Tibial artery (tissue), 4 donors: Measurements from ENCODE around the gene TNFAIP3.

Experiments
- DNase-seq, 2 donors: peaks; one replicate each; pipeline ENCODE4 v3.0.0-alpha.2; 2019
- H3K27ac ChIP-seq, 2 donors: fragments of 200-600 bp; sonication (generic) in 1 of 2; 1 replicate in 1 of 2; 2 replicates in 1 of 2; pipeline ENCODE4 v1.5.1; 2018 to 2019; ENCODE audit warnings: mild to moderate bottlenecking in 1 of 2
- H3K27me3 ChIP-seq, 2 donors: fragments of 200-600 bp; sonication (generic) in 1 of 2; one replicate each; pipeline versions ENCODE4 v1.5.1 to v1.6.0; 2016 to 2019
- H3K36me3 ChIP-seq, 3 donors: fragments of 200-600 bp; sonication (generic) in 2 of 3; one replicate each; pipeline ENCODE4 v1.5.1; 2016 to 2019; ENCODE audit warnings: mild to moderate bottlenecking in 2 of 3
- H3K4me1 ChIP-seq, 4 donors: fragments of 200-600 bp; sonication (generic) in 2 of 4; 1 replicate in 3 of 4; 2 replicates in 1 of 4; pipeline ENCODE4 v1.5.1; 2016 to 2019
- H3K4me3 ChIP-seq, 2 donors: fragments of 200-600 bp; sonication (generic) in 1 of 2; 1 replicate in 1 of 2; 2 replicates in 1 of 2; pipeline ENCODE4 v1.5.1; 2018 to 2019; ENCODE audit warnings: mild to moderate bottlenecking in 2 of 2
- H3K9me3 ChIP-seq, 3 donors: fragments of 200-600 bp; sonication (generic) in 1 of 3; one replicate each; pipeline ENCODE4 v1.5.1; 2016 to 2019
- intact Hi-C: fragments of 100-400 bp; cut with DNase I; formaldehyde crosslinking; loops from one replicate; pipeline ENCODE4 v1.15.0; 2023; ENCODE audit warnings: low total_unique reads
- TF ChIP-seq, protein P1 (sequence below), 2 experiments: fragments of 200-600 bp in 1 of 2; fragments of 450-650 bp in 1 of 2; IDR thresholded peaks; one replicate each; pipeline ENCODE4 v1.5.1; 2017 to 2019; ENCODE audit warnings: antibody characterized with exemption in 2 of 2, mild to moderate bottlenecking in 1 of 2, moderate library complexity in 1 of 2

The TNFAIP3 gene

DNA sequence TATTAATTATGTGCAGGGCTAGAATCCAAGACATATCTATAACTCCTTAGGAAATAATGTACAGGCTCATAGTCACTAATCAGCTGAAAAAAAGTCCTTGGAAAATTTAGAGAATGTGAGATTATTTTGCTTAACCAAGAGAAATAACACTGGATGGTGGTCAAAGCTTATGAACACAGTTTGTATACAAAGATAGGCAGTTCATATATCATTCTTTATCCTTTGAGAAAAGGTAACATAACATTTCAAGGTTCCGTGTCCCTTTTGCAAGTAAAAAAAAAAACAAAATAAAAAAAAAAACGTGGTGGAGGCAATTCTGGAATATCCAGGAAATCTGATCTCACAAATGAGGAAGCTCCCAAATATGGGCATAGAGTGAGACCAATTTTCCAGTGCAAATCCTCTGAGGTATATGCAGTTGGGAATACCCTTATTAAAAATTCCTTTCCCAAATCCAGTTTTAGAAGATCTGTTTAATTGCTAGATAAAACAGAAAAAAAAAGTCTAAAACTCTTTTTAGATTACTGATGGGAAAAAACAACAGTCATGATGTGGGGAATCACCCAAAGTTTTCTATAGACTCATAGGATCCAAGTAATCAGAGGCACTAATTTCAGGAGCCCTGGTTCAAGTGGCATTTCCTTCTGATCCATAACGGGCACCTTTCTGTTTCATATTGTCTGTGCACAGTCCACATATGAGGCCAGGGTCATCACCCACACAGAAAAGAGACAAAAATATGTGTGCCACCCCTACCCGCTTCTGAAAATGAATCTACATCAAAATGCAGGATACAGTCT lies 17.7 kb upstream of the TNFAIP3 start:
- Histone ChIP-seq H3K4me1 (peaks cover 0 to 22% (median 0%) of the 10 kb centered on the region in 4 donors), H3K27ac (no peak overlapping the region), H3K36me3 (no peaks in the 10 kb centered on the region), H3K9me3 (no peaks in the 10 kb centered on the region), H3K4me3 (no peak overlapping the region), H3K27me3 (no peaks in the 10 kb centered on the region)
- intact Hi-C loops = no loop called here
- TF ChIP-seq, protein P1, sequence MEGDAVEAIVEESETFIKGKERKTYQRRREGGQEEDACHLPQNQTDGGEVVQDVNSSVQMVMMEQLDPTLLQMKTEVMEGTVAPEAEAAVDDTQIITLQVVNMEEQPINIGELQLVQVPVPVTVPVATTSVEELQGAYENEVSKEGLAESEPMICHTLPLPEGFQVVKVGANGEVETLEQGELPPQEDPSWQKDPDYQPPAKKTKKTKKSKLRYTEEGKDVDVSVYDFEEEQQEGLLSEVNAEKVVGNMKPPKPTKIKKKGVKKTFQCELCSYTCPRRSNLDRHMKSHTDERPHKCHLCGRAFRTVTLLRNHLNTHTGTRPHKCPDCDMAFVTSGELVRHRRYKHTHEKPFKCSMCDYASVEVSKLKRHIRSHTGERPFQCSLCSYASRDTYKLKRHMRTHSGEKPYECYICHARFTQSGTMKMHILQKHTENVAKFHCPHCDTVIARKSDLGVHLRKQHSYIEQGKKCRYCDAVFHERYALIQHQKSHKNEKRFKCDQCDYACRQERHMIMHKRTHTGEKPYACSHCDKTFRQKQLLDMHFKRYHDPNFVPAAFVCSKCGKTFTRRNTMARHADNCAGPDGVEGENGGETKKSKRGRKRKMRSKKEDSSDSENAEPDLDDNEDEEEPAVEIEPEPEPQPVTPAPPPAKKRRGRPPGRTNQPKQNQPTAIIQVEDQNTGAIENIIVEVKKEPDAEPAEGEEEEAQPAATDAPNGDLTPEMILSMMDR (IDR thresholded peaks at IDR 0.05) = no peak
- no peak for DNase-seq

DNA sequence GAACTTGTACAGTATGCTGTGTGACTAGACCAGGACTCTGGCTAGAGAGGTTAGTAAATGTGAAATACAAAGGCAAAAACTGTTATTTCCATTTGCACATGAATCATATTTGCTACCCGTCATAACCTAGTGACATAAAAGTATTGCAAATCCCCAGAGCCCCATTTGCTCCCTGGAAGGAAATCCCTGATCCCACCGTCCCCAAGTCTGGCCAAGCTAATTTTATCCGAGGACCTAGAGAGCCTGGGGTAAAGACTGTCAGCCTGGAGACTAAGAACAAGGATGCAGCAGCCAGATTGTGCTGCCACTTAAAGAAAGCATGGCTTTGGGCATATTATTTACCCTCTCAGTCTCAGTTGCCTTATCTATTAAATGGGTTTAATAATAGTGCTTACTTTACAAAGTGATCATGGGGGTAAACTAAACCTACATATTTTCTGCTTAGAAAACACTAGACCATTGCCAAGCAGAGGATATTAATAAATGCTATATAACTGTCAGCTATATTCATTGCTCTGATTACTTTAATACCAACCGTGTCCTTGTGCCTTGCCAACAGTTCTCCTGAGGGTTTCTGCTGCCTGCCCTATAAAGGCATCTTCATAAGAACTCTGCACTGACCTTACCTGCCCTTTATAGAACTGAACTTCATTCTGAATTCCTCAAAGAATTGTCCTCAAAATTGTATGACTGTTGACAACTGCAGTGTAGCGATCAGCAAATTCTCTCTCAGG lies 16.9 kb upstream of the TNFAIP3 start:
- Histone ChIP-seq H3K9me3 (no peaks in the 10 kb centered on the region), H3K27ac (no peak overlapping the region), H3K27me3 (no peaks in the 10 kb centered on the region), H3K36me3 (no peaks in the 10 kb centered on the region), H3K4me3 (no peak overlapping the region), H3K4me1 (peaks cover 0 to 22% (median 0%) of the 10 kb centered on the region in 4 donors)
- intact Hi-C loops = no loop called here
- DNase-seq = no peak
- TF ChIP-seq, protein P1 (IDR thresholded peaks at IDR 0.05) = no peak

DNA sequence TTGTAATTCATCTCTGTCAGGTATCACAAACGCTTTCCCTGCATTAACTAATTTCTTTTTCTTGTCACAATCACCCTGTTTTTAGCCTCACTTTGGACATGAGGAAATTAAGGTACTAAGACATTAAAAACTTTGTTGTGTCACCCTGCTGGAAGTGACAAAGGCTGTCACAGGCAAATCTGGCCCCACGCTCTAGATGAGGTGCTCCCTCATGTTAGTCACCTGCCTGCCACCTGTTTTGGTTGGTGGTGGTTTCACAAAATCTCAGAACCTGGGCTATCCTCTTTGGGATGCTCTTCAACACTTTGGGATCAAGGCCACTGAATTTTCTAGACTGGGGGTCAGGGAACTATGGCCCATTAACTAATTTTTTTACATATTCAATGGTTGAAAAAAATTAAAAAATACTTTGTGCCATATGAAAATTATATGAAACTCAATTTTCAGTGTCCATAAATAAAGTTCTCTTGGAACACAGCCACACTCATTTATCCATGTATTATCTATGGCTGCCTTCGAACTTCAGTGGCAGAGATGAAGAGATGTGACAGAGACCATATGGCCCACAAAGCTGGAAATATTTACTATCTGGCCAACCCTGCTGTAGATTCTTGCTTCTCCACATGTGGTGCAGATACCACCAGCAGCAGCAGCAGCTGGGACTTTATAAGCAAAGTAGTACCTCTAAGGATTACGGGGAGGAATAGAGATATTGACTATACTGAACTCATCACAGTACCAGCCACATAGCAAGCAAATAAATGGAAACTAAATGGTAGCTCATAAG lies 16.1 kb upstream of the TNFAIP3 start:
- intact Hi-C loops = no loop called here
- Histone ChIP-seq H3K9me3 (no peaks in the 10 kb centered on the region), H3K27ac (no peak overlapping the region), H3K27me3 (no peaks in the 10 kb centered on the region), H3K4me3 (no peak overlapping the region), H3K4me1 (peaks cover 0 to 22% (median 0%) of the 10 kb centered on the region in 4 donors), H3K36me3 (no peaks in the 10 kb centered on the region)
- TF ChIP-seq, protein P1 (IDR thresholded peaks at IDR 0.05) = no peak
- no peak for DNase-seq

DNA sequence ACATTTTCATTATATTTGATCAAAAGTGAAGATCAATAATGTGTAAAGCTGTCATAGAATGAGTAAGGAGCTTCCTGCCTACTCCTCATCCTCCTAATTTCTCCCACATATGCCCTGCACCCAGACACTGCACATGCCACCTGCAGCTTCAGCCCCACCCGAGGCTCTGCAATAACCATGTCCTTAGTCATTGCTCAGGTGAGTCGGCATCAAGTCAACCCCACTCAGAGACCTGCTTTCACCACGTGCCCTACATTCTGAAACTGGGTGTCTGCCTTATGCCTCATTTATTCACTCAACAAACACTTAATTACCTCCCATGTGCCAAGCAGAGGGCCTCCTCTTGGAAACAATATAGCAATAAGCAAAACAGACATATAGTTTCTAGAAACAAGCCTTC lies 15.4 kb upstream of the TNFAIP3 start:
- Histone ChIP-seq H3K4me3 (no peak overlapping the region), H3K4me1 (peaks cover 0 to 22% (median 0%) of the 10 kb centered on the region in 4 donors), H3K27me3 (no peaks in the 10 kb centered on the region), H3K9me3 (no peaks in the 10 kb centered on the region), H3K27ac (no peak overlapping the region), H3K36me3 (no peaks in the 10 kb centered on the region)
- intact Hi-C loops = no loop called here
- TF ChIP-seq, protein P1 (IDR thresholded peaks at IDR 0.05) = no peak
- no peak for DNase-seq

DNA sequence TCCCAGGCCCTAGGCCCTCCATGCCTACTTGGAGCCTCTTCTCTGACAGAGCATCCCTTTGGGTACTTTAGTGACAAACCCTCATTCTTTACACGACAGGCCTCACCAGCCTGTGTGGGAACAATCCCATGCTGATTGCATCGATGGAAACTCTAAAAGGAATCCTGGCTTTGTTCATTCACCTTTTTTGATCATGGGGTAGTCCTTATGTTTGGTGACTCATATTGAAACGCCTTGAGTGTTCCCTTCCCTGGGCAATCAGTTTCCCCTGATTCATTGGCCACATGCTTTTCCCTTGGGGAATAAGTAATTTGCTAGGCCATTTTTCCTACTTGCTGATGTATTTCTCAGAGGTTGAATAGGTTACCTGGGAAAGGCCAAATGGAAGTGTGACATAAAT lies 14.7 kb upstream of the TNFAIP3 start:
- no peak overlapping the region for H3K27ac ChIP-seq
- H3K27me3 ChIP-seq = no peaks in the 10 kb centered on the region
- H3K4me3 ChIP-seq = no peak overlapping the region
- H3K36me3 ChIP-seq = no peaks in the 10 kb centered on the region
- peaks cover 0 to 22% (median 0%) of the 10 kb centered on the region in 4 donors for H3K4me1 ChIP-seq
- intact Hi-C loops = no loop called here
- H3K9me3 ChIP-seq = no peaks in the 10 kb centered on the region
- TF ChIP-seq, protein P1 (IDR thresholded peaks at IDR 0.05) = no peak
- no peak for DNase-seq
